ENCODE measurements around the gene AP3S1. TPM values are rescaled to one million over a fixed set of nuclear protein-coding genes. Genes with fewer than 3 reads are reported as not detected.

Gene AP3S1
- total and polyA plus RNA-seq, 9 donors = 49.6 to 176 (median 87.2) TPM

GRCh38 chr5:115939059-115939458 lies 97.3 kb downstream of the AP3S1 start:
- Histone ChIP-seq H3K4me1 (ENCODE audit: insufficient read depth) (no peaks in the 10 kb centered on the region), H3K27me3 (no peaks in the 10 kb centered on the region), H3K9me3 (no peaks in the 10 kb centered on the region), H3K4me3 (no peak overlapping the region), H3K36me3 (no peaks in the 10 kb centered on the region), H3K27ac (no peak overlapping the region)
- TF ChIP-seq EP300 (IDR thresholded peaks at IDR 0.05) (no peak), CTCF (IDR thresholded peaks at IDR 0.05) (no peak), POLR2A (IDR thresholded peaks at IDR 0.05) (no peak)
- intact Hi-C loops (cut with DNase I) = no loop called here
- no peak for DNase-seq
- WGBS, 3 donors = 59 to 72% (median 67%) methylated on average over 4 of the region's 4 CpGs

GRCh38 chr5:115940080-115940810 lies 98.5 kb downstream of the AP3S1 start:
- Histone ChIP-seq H3K4me3 (no peak overlapping the region), H3K4me1 (ENCODE audit: insufficient read depth) (no peaks in the 10 kb centered on the region), H3K27ac (no peak overlapping the region), H3K27me3 (no peaks in the 10 kb centered on the region), H3K36me3 (no peaks in the 10 kb centered on the region), H3K9me3 (no peaks in the 10 kb centered on the region)
- no peak for TF ChIP-seq CTCF (IDR thresholded peaks at IDR 0.05)
- TF ChIP-seq POLR2A (IDR thresholded peaks at IDR 0.05) = no peak
- no peak for TF ChIP-seq EP300 (IDR thresholded peaks at IDR 0.05)
- intact Hi-C loops (cut with DNase I) = no loop called here
- WGBS, 3 donors = 14 to 49% (median 20%) methylated on average over 3 to 4 of the region's 4 CpGs
- peak in 1 of 5 donors; percentile 38 for DNase-seq

GRCh38 chr5:115941051-115941675 lies 99.4 kb downstream of the AP3S1 start:
- TF ChIP-seq POLR2A (IDR thresholded peaks at IDR 0.05) (no peak), EP300 (IDR thresholded peaks at IDR 0.05) (no peak), CTCF (IDR thresholded peaks at IDR 0.05) (no peak)
- DNase-seq = no peak
- Histone ChIP-seq H3K9me3 (no peaks in the 10 kb centered on the region), H3K27ac (no peak overlapping the region), H3K4me1 (ENCODE audit: insufficient read depth) (no peaks in the 10 kb centered on the region), H3K36me3 (no peaks in the 10 kb centered on the region), H3K27me3 (no peaks in the 10 kb centered on the region), H3K4me3 (no peak overlapping the region)
- intact Hi-C loops (cut with DNase I) = no loop called here
- 80 to 86% (median 80%) methylated on average over 9 of the region's 9 CpGs for WGBS, 3 donors

- intact Hi-C loops (cut with DNase I) = no loop called here
- no peaks in the 10 kb centered on the region for H3K9me3 ChIP-seq
- no peak for TF ChIP-seq EP300 (IDR thresholded peaks at IDR 0.05)
- no peak for TF ChIP-seq CTCF (IDR thresholded peaks at IDR 0.05)
- TF ChIP-seq POLR2A (IDR thresholded peaks at IDR 0.05) = no peak
- no peaks in the 10 kb centered on the region for H3K36me3 ChIP-seq
- WGBS, 3 donors = 91 to 96% (median 92%) methylated on average over 3 of the region's 3 CpGs
- no peak overlapping the region for H3K27ac ChIP-seq
- no peaks in the 10 kb centered on the region for H3K27me3 ChIP-seq
- no peak for DNase-seq
- H3K4me1 ChIP-seq (ENCODE audit: insufficient read depth) = no peaks in the 10 kb centered on the region
- no peak overlapping the region for H3K4me3 ChIP-seq
These were observed 102.8 kb downstream of the AP3S1 start for GRCh38 chr5:115944501-115944900.

Measured in ovary (tissue), 9 donors.